HEK293 (cell line): Measurements from ENCODE around the gene AGTR1.

Source experiments
- CTCF ChIA-PET: fragments of 350-600 bp; formaldehyde crosslinking; extraction: SDS; loops from one replicate; lab custom pipeline; 2021; ENCODE audit warnings: antibody characterized with exemption; lab: Yijun Ruan, JAX
- POLR2A ChIA-PET: fragments of 300-600 bp; formaldehyde crosslinking; extraction: SDS; loops from one replicate; lab custom pipeline; 2020; ENCODE audit warnings: antibody characterized with exemption, inconsistent platforms; lab: Yijun Ruan, JAX
- H3K27ac ChIP-seq: fragments of 200-500 bp; sonication (Bioruptor generic); 2 replicates; pipeline ENCODE4 v1.5.1; 2014; ENCODE audit warnings: low read depth, low read length, control low read depth, inconsistent platforms; ENCODE audit errors: extremely low read depth
- H3K36me3 ChIP-seq, 2 experiments: fragments of 200-500 bp in 1 of 2; sonication (Bioruptor generic) in 1 of 2; 1 replicate in 1 of 2; 2 replicates in 1 of 2; pipeline ENCODE4 v1.5.1; 2014 to 2017; ENCODE audit warnings: inconsistent platforms in 2 of 2, low read length in 2 of 2; ENCODE audit not compliant: control insufficient read depth in 2 of 2, insufficient read depth in 1 of 2
- H3K4me1 ChIP-seq: fragments of 200-500 bp; sonication (Bioruptor generic); 2 replicates; pipeline ENCODE4 v1.5.1; 2014; ENCODE audit warnings: mild to moderate bottlenecking, low read length, inconsistent platforms; ENCODE audit not compliant: control insufficient read depth, insufficient read depth
- H3K4me3 ChIP-seq: 2 replicates; pipeline ENCODE4 v1.5.1; 2011; ENCODE audit warnings: low read depth, mild to moderate bottlenecking, control low read depth, low read length, moderate library complexity
- H3K9me3 ChIP-seq: fragments of 200-500 bp; sonication (Bioruptor generic); 2 replicates; pipeline ENCODE4 v1.5.1; 2014; ENCODE audit warnings: low read depth, low read length, inconsistent platforms; ENCODE audit not compliant: control insufficient read depth, insufficient read depth
- GLI4 ChIP-seq: fragments of 450-650 bp; formaldehyde crosslinking; IDR thresholded peaks from 2 replicates; pipeline ENCODE4 v1.5.1; 2016; ENCODE audit warnings: missing biosample characterization, missing genetic modification characterization
- IKZF3 ChIP-seq: fragments of 450-650 bp; IDR thresholded peaks from 2 replicates; pipeline ENCODE4 v1.5.0; 2018; ENCODE audit warnings: missing biosample characterization, mild to moderate bottlenecking, missing genetic modification characterization, moderate library complexity
- MZF1 ChIP-seq: fragments of 450-650 bp; formaldehyde crosslinking; IDR thresholded peaks from 2 replicates; pipeline ENCODE4 v1.5.1; 2017; ENCODE audit warnings: missing biosample characterization, missing genetic modification characterization, borderline replicate concordance
- SCRT2 ChIP-seq: fragments of 450-650 bp; formaldehyde crosslinking; IDR thresholded peaks from 2 replicates; pipeline ENCODE4 v1.5.1; 2016; ENCODE audit warnings: missing biosample characterization, missing genetic modification characterization
- SP3 ChIP-seq: fragments of 450-650 bp; formaldehyde crosslinking; IDR thresholded peaks from 2 replicates; pipeline ENCODE4 v1.5.1; 2016; ENCODE audit warnings: missing biosample characterization, missing genetic modification characterization
- TCF7L2 ChIP-seq: IDR thresholded peaks from 2 replicates; pipeline ENCODE4 v1.6.1; 2011; ENCODE audit warnings: low read depth, mild to moderate bottlenecking, inconsistent platforms, low read length, moderate library complexity, borderline replicate concordance
- YY1 ChIP-seq: fragments of 450-650 bp; formaldehyde crosslinking; IDR thresholded peaks from 2 replicates; pipeline ENCODE4 v1.5.1; 2018; ENCODE audit warnings: missing biosample characterization, missing genetic modification characterization
- ZBTB8A ChIP-seq: fragments of 450-650 bp; formaldehyde crosslinking; IDR thresholded peaks from 2 replicates; pipeline ENCODE4 v1.5.1; 2016; ENCODE audit warnings: missing biosample characterization, missing genetic modification characterization
- ZNF16 ChIP-seq: fragments of 450-650 bp; formaldehyde crosslinking; IDR thresholded peaks from 2 replicates; pipeline ENCODE4 v1.5.1; 2016; ENCODE audit warnings: low read depth, missing biosample characterization, missing genetic modification characterization
- ZNF23 ChIP-seq: fragments of 450-650 bp; formaldehyde crosslinking; IDR thresholded peaks from 2 replicates; pipeline ENCODE4 v1.5.1; 2016; ENCODE audit warnings: missing biosample characterization, missing genetic modification characterization, borderline replicate concordance
- ZNF266 ChIP-seq: fragments of 450-650 bp; formaldehyde crosslinking; IDR thresholded peaks from 2 replicates; pipeline ENCODE4 v1.5.1; 2016; ENCODE audit warnings: missing biosample characterization, missing genetic modification characterization, low read depth
- ZNF341 ChIP-seq: fragments of 450-650 bp; formaldehyde crosslinking; IDR thresholded peaks from 2 replicates; pipeline ENCODE4; 2016; ENCODE audit warnings: low read depth, missing biosample characterization, missing genetic modification characterization
- ZNF354C ChIP-seq: fragments of 450-650 bp; formaldehyde crosslinking; IDR thresholded peaks from 2 replicates; pipeline ENCODE4 v1.5.1; 2016; ENCODE audit warnings: missing biosample characterization, missing genetic modification characterization, low read depth, borderline replicate concordance
- ZNF404 ChIP-seq: fragments of 450-650 bp; formaldehyde crosslinking; IDR thresholded peaks from 2 replicates; pipeline ENCODE4 v1.5.1; 2017; ENCODE audit warnings: missing biosample characterization, missing genetic modification characterization
- ZNF426 ChIP-seq: fragments of 450-650 bp; formaldehyde crosslinking; IDR thresholded peaks from 2 replicates; pipeline ENCODE4 v1.5.1; 2017; ENCODE audit warnings: missing biosample characterization, missing genetic modification characterization, mild to moderate bottlenecking, inconsistent platforms, moderate library complexity
- ZNF510 ChIP-seq: fragments of 450-650 bp; formaldehyde crosslinking; IDR thresholded peaks from 2 replicates; pipeline ENCODE4 v1.5.1; 2018; ENCODE audit warnings: mild to moderate bottlenecking, missing genetic modification characterization, missing biosample characterization; ENCODE audit not compliant: insufficient replicate concordance
- ZNF596 ChIP-seq: fragments of 450-650 bp; IDR thresholded peaks from 2 replicates; pipeline ENCODE4 v1.5.0; 2018; ENCODE audit warnings: missing biosample characterization, mild to moderate bottlenecking, missing genetic modification characterization, moderate library complexity
- ZNF785 ChIP-seq: fragments of 450-650 bp; formaldehyde crosslinking; IDR thresholded peaks from 2 replicates; pipeline ENCODE4 v1.5.1; 2016; ENCODE audit warnings: missing biosample characterization, missing genetic modification characterization
- ZNF830 ChIP-seq: fragments of 450-650 bp; IDR thresholded peaks from 2 replicates; pipeline ENCODE4 v1.5.0; 2018; ENCODE audit warnings: missing biosample characterization, missing genetic modification characterization, low read depth, mild to moderate bottlenecking, moderate library complexity
- TF ChIP-seq, protein P1 (sequence below): fragments of 450-650 bp; formaldehyde crosslinking; IDR thresholded peaks from 2 replicates; pipeline ENCODE4 v1.5.1; 2017; ENCODE audit warnings: missing biosample characterization, missing genetic modification characterization
- TF ChIP-seq, protein P2 (sequence below): fragments of 450-650 bp; formaldehyde crosslinking; IDR thresholded peaks from 2 replicates; pipeline ENCODE4 v1.5.1; 2016; ENCODE audit warnings: missing biosample characterization, missing genetic modification characterization
- TF ChIP-seq, protein P3 (sequence below): fragments of 450-650 bp; formaldehyde crosslinking; IDR thresholded peaks from 2 replicates; pipeline ENCODE4 v1.5.1; 2016; ENCODE audit warnings: missing biosample characterization, missing genetic modification characterization
- TF ChIP-seq, protein P4 (sequence below): fragments of 450-650 bp; formaldehyde crosslinking; IDR thresholded peaks from 2 replicates; pipeline ENCODE4 v1.5.1; 2016; ENCODE audit warnings: missing biosample characterization, missing genetic modification characterization
- TF ChIP-seq, protein P5 (sequence below): fragments of 450-650 bp; formaldehyde crosslinking; IDR thresholded peaks from 2 replicates; pipeline ENCODE4 v1.5.1; 2017; ENCODE audit warnings: missing biosample characterization, missing genetic modification characterization

AGTR1 gene

DNA sequence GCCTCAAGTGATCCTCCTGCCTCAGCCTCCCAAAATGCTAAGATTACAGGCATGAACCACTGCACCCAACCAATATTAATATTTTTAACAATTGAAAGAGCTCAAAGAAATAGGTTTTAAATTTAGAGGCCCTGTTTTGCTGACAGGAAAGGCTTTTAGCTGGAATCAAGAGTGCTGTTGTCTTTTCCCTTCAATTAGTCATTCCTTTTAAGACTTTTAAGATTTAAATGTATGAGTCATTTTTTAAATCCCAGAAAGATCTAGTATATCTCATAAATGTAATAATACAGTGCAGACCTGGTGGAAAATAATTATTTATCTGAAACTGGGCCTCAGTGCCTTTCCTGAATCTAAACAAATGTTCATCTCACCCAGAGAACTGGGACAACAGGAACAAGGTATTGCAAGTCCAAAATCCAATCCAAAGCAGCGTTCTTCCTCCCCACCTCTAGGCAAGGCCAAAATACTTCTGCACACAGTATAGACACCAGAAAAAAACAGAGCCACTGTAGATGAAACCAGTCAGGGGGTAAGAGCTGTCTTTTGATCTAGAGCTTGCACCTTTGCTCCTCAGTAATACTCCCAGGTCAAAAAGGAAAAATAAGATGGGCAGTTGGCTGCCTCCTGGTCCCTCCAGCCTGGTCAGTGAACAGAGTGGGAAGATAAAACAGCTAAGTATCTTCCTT lies 14.4 kb downstream of the AGTR1 start:
- POLR2A ChIA-PET, result no interaction called here
- Histone ChIP-seq H3K9me3 (no peaks in the 10 kb centered on the region), H3K4me1 (no peaks in the 10 kb centered on the region), H3K36me3 (no peaks in the 10 kb centered on the region)
- no peak for TF ChIP-seq IKZF3 (tag by site-specific recombination)
- no peak for TF ChIP-seq TCF7L2
- no peak for TF ChIP-seq MZF1
- no peak for TF ChIP-seq ZNF404
- no peak for TF ChIP-seq SCRT2
- TF ChIP-seq, protein P1, sequence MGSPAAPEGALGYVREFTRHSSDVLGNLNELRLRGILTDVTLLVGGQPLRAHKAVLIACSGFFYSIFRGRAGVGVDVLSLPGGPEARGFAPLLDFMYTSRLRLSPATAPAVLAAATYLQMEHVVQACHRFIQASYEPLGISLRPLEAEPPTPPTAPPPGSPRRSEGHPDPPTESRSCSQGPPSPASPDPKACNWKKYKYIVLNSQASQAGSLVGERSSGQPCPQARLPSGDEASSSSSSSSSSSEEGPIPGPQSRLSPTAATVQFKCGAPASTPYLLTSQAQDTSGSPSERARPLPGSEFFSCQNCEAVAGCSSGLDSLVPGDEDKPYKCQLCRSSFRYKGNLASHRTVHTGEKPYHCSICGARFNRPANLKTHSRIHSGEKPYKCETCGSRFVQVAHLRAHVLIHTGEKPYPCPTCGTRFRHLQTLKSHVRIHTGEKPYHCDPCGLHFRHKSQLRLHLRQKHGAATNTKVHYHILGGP (tag by site-specific recombination), result no peak
- TF ChIP-seq ZNF596 (tag by site-specific recombination), result no peak
- TF ChIP-seq, all 188 proteins: peak for 0
- no peak overlapping the region for H3K4me3 ChIP-seq
- H3K27ac ChIP-seq, result no peak overlapping the region
- CTCF ChIA-PET, result interaction anchor here (0.6 to 1.6 kb wide), 3 partner anchors 15 to 146 kb away, joined by 3 read pairs; no protein-coding TSS in a partner anchor

DNA sequence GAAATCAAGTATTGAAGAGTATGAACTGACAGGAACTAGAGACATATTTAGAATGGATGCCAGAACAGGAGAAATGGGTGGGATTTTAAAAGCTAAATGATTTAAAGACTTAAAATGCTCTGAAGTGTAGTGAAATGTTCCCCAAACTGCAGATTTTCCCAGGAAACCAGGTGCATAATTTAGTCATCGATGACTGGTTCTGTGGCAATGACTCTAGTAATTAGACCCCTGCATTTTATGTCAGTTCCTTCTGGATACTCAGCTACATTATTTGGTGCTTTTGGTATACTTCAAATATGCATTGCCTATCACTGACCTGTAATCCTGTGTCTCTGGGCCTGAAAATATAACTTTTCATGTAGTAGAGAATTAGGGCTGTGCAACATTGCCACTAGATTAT lies 16.8 kb downstream of the AGTR1 start:
- Histone ChIP-seq H3K27ac (no peak overlapping the region), H3K36me3 (no peaks in the 10 kb centered on the region), H3K4me1 (no peaks in the 10 kb centered on the region), H3K9me3 (no peaks in the 10 kb centered on the region), H3K4me3 (no peak overlapping the region)
- ChIA-PET POLR2A (no interaction called here), CTCF (interaction anchor here (0.8 to 1.6 kb wide), 2 partner anchors 12 to 405 kb away, joined by 3 to 12 read pairs; no protein-coding TSS in a partner anchor)
- TF ChIP-seq ZNF830 (tag by site-specific recombination) (no peak), ZBTB8A (no peak), ZNF354C (no peak), ZNF426 (tag by site-specific recombination) (no peak), SP3 (tag by site-specific recombination) (no peak)
- TF ChIP-seq, protein P2, sequence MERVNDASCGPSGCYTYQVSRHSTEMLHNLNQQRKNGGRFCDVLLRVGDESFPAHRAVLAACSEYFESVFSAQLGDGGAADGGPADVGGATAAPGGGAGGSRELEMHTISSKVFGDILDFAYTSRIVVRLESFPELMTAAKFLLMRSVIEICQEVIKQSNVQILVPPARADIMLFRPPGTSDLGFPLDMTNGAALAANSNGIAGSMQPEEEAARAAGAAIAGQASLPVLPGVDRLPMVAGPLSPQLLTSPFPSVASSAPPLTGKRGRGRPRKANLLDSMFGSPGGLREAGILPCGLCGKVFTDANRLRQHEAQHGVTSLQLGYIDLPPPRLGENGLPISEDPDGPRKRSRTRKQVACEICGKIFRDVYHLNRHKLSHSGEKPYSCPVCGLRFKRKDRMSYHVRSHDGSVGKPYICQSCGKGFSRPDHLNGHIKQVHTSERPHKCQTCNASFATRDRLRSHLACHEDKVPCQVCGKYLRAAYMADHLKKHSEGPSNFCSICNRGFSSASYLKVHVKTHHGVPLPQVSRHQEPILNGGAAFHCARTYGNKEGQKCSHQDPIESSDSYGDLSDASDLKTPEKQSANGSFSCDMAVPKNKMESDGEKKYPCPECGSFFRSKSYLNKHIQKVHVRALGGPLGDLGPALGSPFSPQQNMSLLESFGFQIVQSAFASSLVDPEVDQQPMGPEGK, result no peak

DNA sequence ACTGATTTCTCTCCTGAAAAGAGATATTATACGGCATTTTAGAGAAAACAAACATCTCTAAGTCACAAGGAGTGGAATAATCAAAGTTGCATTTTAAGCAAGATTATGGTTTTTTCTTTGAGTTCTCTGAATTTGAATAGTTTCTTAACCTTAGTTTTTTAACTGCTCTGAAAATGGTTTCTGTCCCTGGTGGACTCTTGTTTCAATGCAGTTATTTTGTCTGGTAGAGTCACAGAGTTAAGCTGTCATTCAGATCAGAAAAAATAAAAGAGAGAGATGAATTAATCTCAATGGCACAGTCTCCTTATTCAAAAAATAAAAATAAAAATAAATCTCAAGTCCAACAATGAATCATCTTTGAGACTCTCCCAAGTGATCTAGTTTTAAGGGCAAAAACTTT lies 19.0 kb downstream of the AGTR1 start:
- no peaks in the 10 kb centered on the region for H3K9me3 ChIP-seq
- no peaks in the 10 kb centered on the region for H3K36me3 ChIP-seq
- CTCF ChIA-PET, result interaction anchor here (0.6 to 1.9 kb wide), 2 partner anchors 227 to 817 kb away, joined by 3 read pairs; no protein-coding TSS in a partner anchor
- no peak overlapping the region for H3K27ac ChIP-seq
- POLR2A ChIA-PET, result no interaction called here
- no peaks in the 10 kb centered on the region for H3K4me1 ChIP-seq
- no peak overlapping the region for H3K4me3 ChIP-seq
- TF ChIP-seq ZNF23 (no peak), ZNF510 (tag by site-specific recombination) (no peak), GLI4 (tag by site-specific recombination) (no peak), ZNF785 (no peak), YY1 (tag by site-specific recombination) (no peak), ZNF16 (tag by site-specific recombination) (no peak), ZNF266 (tag by site-specific recombination) (no peak), ZNF341 (tag by site-specific recombination) (no peak)
- TF ChIP-seq, protein P3, sequence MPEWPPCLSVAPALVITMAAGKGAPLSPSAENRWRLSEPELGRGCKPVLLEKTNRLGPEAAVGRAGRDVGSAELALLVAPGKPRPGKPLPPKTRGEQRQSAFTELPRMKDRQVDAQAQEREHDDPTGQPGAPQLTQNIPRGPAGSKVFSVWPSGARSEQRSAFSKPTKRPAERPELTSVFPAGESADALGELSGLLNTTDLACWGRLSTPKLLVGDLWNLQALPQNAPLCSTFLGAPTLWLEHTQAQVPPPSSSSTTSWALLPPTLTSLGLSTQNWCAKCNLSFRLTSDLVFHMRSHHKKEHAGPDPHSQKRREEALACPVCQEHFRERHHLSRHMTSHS (tag by site-specific recombination), result no peak
- TF ChIP-seq, protein P4, sequence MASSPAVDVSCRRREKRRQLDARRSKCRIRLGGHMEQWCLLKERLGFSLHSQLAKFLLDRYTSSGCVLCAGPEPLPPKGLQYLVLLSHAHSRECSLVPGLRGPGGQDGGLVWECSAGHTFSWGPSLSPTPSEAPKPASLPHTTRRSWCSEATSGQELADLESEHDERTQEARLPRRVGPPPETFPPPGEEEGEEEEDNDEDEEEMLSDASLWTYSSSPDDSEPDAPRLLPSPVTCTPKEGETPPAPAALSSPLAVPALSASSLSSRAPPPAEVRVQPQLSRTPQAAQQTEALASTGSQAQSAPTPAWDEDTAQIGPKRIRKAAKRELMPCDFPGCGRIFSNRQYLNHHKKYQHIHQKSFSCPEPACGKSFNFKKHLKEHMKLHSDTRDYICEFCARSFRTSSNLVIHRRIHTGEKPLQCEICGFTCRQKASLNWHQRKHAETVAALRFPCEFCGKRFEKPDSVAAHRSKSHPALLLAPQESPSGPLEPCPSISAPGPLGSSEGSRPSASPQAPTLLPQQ, result no peak
- TF ChIP-seq, protein P5, sequence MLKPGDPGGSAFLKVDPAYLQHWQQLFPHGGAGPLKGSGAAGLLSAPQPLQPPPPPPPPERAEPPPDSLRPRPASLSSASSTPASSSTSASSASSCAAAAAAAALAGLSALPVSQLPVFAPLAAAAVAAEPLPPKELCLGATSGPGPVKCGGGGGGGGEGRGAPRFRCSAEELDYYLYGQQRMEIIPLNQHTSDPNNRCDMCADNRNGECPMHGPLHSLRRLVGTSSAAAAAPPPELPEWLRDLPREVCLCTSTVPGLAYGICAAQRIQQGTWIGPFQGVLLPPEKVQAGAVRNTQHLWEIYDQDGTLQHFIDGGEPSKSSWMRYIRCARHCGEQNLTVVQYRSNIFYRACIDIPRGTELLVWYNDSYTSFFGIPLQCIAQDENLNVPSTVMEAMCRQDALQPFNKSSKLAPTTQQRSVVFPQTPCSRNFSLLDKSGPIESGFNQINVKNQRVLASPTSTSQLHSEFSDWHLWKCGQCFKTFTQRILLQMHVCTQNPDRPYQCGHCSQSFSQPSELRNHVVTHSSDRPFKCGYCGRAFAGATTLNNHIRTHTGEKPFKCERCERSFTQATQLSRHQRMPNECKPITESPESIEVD (tag by site-specific recombination), result no peak
